Measurements from ENCODE around the gene STAM. TPM values are rescaled to one million over a fixed set of nuclear protein-coding genes. Genes with fewer than 3 reads are reported as not detected.

Gene STAM
- total and polyA plus RNA-seq, 10 of the 15 experiments (the other 5 are each of a cell fraction or from before 2014, with no cell fraction given) = 8.8 to 15.9 (median 14.4) TPM

GRCh38 chr10:17607603-17608332, 36.2 kb upstream of the STAM start:
- Histone ChIP-seq H3K4me1 (ENCODE audit: control insufficient read depth, insufficient read depth, low read length) (no peaks in the 10 kb centered on the region), H3K79me2 (ENCODE audit: control insufficient read depth, insufficient read depth, low read length) (no peaks in the 10 kb centered on the region), H3K27ac (ENCODE audit: control insufficient read depth, insufficient read depth) (no peak overlapping the region), H3K9me3 (replicated peaks; ENCODE audit: control insufficient read depth, insufficient read depth, low read length) (no peaks in the 10 kb centered on the region), H3K36me3 (ENCODE audit: control insufficient read depth in 2 of 2, insufficient read depth in 2 of 2, low read length in 1 of 2) (no peaks in the 10 kb centered on the region), H3K4me2 (ENCODE audit: control insufficient read depth, insufficient read depth) (no peak overlapping the region), H2AFZ (ENCODE audit: control insufficient read depth, low read depth, low read length) (no peak overlapping the region), H3K4me3 (no peak overlapping the region), H3K27me3 (replicated peaks in 1 of 2; ENCODE audit: control insufficient read depth in 2 of 2, insufficient read depth in 2 of 2, low read length in 1 of 2) (no peaks in the 10 kb centered on the region), H4K20me1 (ENCODE audit: control insufficient read depth, insufficient read depth) (no peaks in the 10 kb centered on the region), H3K9ac (ENCODE audit: control insufficient read depth, insufficient read depth, low read length) (no peak overlapping the region)
- in situ Hi-C loops (cut with MboI) = loop anchor here (5.0 to 10.0 kb wide), 3 partner anchors 135 to 617 kb away; no protein-coding TSS in a partner anchor
- ChIA-PET CTCF (interaction anchor here (0.7 to 5.9 kb wide), 14 partner anchors 8 to 632 kb away, joined by 3 to 61 read pairs (median 4); partner anchors contain the start of gene STAM), POLR2A (no interaction called here), SMC1A (ENCODE audit: uncharacterized antibody, unreplicated experiment) (interaction anchor here (1.1 to 1.2 kb wide), 2 partner anchors 130 to 136 kb away, joined by 4 read pairs; no protein-coding TSS in a partner anchor), RAD21 (ENCODE audit: unreplicated experiment) (no interaction called here)
- no TSS peak for BruUV-seq (replicated peaks)
- no peak for DNase-seq (ENCODE audit: low read depth, low spot score)
- intact Hi-C loops (cut with micrococcal nuclease; ENCODE audit: unreplicated experiment) = loop anchor here (1.0 to 5.0 kb wide), 5 partner anchors 136 to 630 kb away; no protein-coding TSS in a partner anchor
- 44% methylated on average over 9 of the region's 9 CpGs for WGBS (ENCODE audit: insufficient coverage, insufficient replicate concordance, low lambda C conversion rate, missing lambda C conversion rate)
- FAIRE-seq = peak; percentile 87
- ATAC-seq = peak; percentile 91
- TF ChIP-seq RFX5 (IDR thresholded peaks at IDR 0.05; ENCODE audit: low read depth, low read length) (no peak), ZNF207 (IDR thresholded peaks at IDR 0.05; ENCODE audit: borderline replicate concordance) (no peak), BMI1 (IDR thresholded peaks at IDR 0.05; ENCODE audit: borderline replicate concordance) (no peak), MYB (IDR thresholded peaks at IDR 0.05; ENCODE audit: borderline replicate concordance, low read depth, low read length) (no peak), KDM1A (IDR thresholded peaks at IDR 0.05; ENCODE audit: borderline replicate concordance) (no peak), SIX5 (IDR thresholded peaks at IDR 0.05; ENCODE audit: low read depth, low read length, severe bottlenecking) (no peak), RAD21 (IDR thresholded peaks at IDR 0.05; ENCODE audit: insufficient read depth, low read depth, low read length) (peak; percentile 96), JUND (IDR thresholded peaks at IDR 0.05; ENCODE audit: low read depth, low read length) (no peak), JUNB (IDR thresholded peaks at IDR 0.05) (no peak), ZBED1 (IDR thresholded peaks at IDR 0.05; ENCODE audit: borderline replicate concordance) (no peak), SREBF2 (IDR thresholded peaks at IDR 0.05; ENCODE audit: low read length) (no peak), ZBTB33 (IDR thresholded peaks at IDR 0.05) (no peak), PKNOX1 (IDR thresholded peaks at IDR 0.05) (peak; percentile 41; the same call in 1 of the 2 replicates), NFXL1 (IDR thresholded peaks at IDR 0.05; ENCODE audit: borderline replicate concordance) (no peak), TCF12 (IDR thresholded peaks at IDR 0.05; ENCODE audit: low read depth, low read length) (no peak), E2F8 (IDR thresholded peaks at IDR 0.05; ENCODE audit: low read depth, partially characterized antibody) (no peak), CREM (IDR thresholded peaks at IDR 0.05; ENCODE audit: low read depth) (no peak), RELA (IDR thresholded peaks at IDR 0.05; ENCODE audit: borderline replicate concordance, partially characterized antibody) (peak; percentile 23), TCF3 (IDR thresholded peaks at IDR 0.05; ENCODE audit: borderline replicate concordance, insufficient read depth, low read depth, low read length) (no peak), CBX5 (IDR thresholded peaks at IDR 0.05; ENCODE audit: low read depth) (no peak)
